ENCODE results near the gene FARS2. TPM values are rescaled to one million over a fixed set of nuclear protein-coding genes. Genes with fewer than 3 reads are reported as not detected.

Gene FARS2
- total RNA-seq, 1 donor from 2014 or later = 10.0 TPM

DNA sequence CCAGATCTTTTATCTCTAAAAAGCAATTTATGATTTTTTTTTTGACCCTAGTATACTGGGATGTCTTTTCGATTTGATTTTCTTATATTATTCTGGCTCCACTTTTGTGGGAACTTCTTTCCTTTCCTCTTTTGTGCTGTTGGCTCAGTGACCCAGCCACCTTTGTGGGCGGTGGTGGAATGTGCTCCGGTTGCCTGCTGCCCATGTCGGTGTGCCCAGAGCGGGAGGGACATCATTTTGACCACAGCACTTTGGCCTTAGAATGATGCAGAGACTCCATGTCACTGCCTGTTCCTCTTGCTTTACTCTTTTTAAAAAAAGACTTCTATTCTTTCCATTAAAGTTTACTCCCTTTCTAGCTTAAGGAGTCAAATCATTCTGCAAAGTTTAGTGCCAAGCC, 198.0 kb downstream of the FARS2 start:
- ATAC-seq = no peak
- no peak for DNase-seq (ENCODE audit: low spot score)

DNA sequence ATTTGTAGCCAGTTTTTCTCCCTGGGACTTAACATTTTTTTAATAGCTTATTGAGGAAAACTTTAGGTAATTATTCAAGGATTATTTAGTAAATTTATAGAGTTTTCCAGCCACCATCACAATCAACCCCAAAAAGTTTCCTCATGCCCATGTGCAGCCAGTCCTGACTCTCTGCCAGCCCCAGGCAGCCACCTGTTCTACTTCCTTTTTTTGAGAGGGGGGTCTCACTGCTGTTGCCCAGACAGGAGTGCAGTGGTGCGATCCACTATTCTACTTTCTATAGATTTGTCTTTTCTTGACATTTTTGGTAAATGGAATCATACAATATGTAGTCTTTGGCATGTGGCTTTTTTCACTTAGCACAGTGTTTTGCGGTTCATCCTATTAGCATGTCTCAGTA, 200.1 kb downstream of the FARS2 start:
- no peak for ATAC-seq

GRCh38 chr6:5462856-5463255, 201.5 kb downstream of the FARS2 start:
- DNase-seq (ENCODE audit: low spot score) = no peak
- ATAC-seq = no peak

More for the DNA sequence above, 200.1 kb downstream of the FARS2 start:
- DNase-seq (ENCODE audit: low spot score) = no peak

GRCh38 chr6:5463690-5464089, 202.4 kb downstream of the FARS2 start:
- DNase-seq (ENCODE audit: low spot score) = no peak
- ATAC-seq = no peak

DNA sequence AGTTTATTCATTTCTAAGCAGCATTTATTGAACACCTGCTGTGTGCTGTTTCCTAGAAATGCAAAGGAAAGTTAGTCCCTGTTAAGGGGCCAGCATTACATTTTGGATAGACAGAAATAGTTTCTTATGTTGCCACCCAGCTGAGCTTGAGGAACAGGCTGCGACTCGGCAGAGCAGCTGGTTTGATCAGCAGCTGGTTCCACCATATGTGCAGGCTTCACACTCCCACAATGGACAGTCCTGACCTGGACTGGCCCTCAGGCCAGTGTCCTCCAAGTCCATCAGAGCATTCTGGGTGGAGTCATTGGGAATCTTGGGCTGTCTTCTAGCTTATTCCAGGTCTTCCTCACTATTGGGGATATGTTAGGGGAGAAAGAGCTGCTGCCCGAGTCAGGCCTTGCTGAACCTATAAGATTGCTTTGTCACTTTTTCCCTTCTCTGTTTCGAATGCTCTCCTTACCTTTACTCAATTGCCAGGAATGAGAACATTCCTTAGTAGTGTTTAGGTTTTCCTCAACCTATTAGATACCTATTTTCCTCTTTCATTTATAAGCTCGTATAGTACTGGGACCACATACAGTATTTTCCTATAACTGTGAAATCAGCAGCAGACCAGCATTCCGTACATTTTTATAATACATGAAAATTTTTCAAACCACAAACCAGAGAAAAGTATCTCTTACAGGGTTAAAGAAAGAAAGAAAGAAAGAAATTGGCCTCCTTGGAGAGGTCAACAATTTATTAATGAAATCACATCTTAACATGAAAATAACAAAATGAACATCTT, 203.0 kb downstream of the FARS2 start:
- DNase-seq (ENCODE audit: low spot score) (no peak), ATAC-seq (no peak)

DNA sequence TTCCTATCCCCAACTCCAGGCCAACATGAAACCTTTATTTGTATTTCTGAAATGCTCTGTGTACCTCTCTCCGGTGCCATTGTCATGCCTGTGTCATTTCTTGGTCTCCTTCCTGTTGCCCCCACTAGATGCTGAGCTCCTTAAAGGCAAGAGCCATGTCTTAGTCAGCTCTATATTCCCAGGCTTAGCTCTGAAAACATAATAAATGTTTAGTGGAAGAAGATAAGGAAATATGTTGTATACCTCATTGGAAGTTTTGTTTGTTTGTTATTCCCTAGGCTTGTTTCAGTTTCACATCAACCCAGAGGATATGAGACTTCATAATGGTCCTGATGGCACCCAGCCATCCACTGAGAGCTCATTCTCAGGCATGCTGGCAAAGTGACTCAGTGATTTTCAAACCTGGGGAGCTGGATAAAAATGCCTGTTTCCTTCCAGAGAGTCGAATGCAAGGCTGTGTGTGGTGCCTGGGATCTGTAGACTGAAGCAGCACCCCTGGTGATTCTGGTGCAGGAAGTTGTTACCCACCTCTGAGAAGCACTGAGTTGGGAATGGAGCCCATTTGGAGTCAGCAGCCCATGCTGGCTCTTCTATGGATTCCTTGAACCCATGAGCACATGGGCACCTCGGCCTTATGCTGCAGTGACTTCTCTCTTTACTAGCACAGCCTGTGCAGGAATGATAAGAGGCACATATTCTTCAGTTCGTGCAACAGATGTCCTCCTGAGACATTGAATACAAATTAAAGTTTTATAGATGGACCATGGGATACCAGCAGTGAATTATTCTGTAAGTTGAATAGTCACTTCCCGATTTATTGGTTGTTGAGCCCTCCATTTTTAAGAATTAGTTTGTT, 205.2 kb downstream of the FARS2 start:
- no peak for DNase-seq (ENCODE audit: low spot score)
- no peak for ATAC-seq

DNA sequence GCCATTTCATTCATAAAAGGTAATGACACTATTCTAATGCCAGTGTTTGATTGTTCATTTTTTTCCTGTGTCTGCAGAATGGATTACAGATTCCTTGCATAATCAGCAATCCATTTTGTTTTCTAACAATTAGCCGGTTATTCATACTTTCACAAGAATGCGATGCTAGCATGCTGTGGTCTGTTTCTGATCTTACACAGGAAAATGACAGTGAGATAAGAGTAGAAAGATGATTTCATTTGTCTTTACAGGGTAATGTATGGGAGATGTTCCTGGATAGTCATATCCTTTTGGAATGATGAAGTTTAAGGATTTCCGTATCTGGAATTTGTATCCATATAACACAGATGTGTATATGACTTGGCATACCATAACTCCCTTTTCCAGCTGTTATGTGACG, 207.3 kb downstream of the FARS2 start:
- ATAC-seq (no peak), DNase-seq (ENCODE audit: low spot score) (no peak)

GRCh38 chr6:5469101-5469846, 208.0 kb downstream of the FARS2 start:
- ATAC-seq = no peak
- no peak for DNase-seq (ENCODE audit: low spot score)

DNA sequence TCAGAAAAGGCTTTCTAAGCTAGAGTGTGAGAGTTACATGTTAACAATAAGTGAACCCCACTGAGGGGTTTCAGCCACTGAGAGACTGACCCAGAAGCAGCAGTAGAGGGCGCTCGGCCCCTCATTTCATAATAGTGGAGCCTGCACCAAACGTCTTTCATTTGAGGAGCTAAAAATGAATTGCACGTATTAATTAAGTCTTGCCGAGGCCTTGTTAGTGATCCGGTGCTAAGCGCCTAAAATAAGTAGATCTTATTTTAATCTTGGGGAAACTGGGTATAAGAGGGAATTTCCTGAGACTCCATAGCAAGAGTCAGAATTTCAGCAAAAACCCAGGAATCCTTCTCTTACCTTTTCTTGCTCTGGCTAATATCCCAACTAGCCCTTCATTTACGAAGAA, 209.7 kb downstream of the FARS2 start:
- DNase-seq (ENCODE audit: low spot score) (no peak), ATAC-seq (peak; percentile 82)

DNA sequence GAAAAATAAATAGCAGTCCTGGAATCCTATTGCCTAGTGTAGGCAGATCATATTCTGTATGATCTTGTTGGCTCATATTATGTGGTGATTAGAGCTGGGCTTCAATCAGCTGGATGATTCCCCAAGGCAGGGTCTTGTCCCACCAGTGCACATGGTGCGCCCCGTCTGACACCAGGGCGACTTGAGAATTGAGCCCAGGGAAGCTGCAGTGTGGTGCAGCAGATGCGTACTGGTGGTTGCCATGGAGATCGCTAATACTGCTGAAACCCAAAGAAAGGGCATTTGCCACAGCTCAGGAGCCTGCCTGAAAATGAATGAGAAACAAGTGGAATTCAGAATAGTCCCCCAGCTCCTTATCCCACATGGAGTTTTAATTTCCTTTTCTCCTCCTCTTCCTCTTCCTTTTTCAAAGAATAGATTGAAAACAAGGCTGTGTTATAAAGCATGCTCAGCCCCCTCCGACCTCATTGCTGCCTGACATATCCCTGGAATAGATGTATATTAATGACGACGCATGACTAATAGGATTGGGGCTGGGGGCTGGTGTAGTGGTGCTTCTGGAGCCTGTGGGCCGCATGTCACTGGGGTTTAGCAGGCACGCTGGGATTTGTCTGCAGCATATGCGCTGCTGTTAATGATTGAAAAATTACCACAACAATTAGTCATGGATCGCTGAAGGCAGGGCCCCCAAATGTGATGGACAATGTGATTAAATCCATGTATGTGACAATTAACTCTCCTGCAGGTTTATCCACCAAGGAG, 210.5 kb downstream of the FARS2 start:
- ATAC-seq (no peak), DNase-seq (ENCODE audit: low spot score) (no peak)

GRCh38 chr6:5472571-5472970, 211.3 kb downstream of the FARS2 start:
- DNase-seq (ENCODE audit: low spot score) (no peak), ATAC-seq (no peak)

- ATAC-seq (no peak), DNase-seq (ENCODE audit: low spot score) (no peak)
These were observed 214.5 kb downstream of the FARS2 start for GRCh38 chr6:5475779-5476178.

DNA sequence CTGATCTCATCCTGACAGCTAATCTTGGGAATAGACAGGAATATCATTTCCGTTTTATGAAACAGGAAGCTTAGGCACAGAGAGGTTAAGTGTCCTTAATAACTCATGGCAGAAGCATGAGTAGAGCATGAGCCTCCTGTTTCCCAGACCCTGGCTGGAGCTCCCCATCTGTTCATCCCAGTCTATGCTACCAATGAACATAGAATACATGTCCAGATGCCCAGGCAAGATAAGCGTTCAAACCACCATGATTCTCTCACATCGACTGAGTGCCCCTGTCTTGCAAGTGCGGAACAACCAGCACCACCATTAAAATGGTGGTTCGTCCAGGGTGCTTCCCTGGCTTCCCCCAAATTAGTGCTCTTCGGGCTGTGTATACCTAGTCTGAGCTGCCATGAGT, 217.1 kb downstream of the FARS2 start:
- DNase-seq (ENCODE audit: low spot score) (no peak), ATAC-seq (no peak)

DNA sequence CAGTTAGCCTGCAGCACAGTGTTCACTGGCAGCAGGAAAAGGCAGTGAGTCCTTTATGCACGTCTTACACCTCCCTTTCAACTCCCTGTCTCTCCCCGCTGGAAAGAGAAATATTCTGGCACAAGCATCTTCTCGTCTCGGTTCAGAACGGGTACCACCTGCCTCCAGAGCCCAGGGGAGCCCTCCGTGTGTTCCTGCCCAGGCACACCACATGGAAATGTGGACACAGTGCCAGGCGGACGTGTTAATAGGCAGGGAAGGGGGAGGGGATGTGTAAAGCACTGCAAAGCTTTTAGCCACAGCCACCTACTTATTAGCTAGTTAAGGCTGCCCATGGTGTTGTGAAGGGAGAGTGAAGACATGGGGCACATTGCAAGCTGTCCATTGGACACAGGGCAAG, 219.7 kb downstream of the FARS2 start:
- DNase-seq (ENCODE audit: low spot score) (no peak), ATAC-seq (no peak)

GRCh38 chr6:5481750-5482149, 220.4 kb downstream of the FARS2 start:
- ATAC-seq (no peak), DNase-seq (ENCODE audit: low spot score) (no peak)

GRCh38 chr6:5482619-5483018, 221.3 kb downstream of the FARS2 start:
- DNase-seq (ENCODE audit: low spot score) (no peak), ATAC-seq (no peak)

DNA sequence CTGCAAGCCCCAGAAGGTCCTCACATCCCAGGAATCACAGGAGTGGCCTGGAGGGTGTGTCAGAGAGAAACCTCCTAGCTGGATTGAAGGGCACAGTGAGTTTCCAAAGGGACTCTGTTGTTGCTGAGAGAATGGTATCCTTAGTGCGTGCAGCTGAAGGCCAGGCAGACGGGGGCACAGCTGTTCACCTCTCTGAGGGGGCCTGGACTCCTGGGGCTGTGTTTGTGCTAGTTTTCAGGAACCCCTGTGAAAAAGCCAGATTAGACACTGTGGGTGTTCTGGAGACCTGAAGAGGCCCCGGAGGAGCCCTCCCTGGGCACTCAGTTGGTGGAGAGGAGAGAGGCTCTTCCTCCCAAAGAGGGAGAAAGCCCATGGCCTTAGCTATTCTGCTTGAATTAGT, 223.4 kb downstream of the FARS2 start:
- ATAC-seq = no peak
- no peak for DNase-seq (ENCODE audit: low spot score)

GRCh38 chr6:5486214-5486613, 224.9 kb downstream of the FARS2 start:
- DNase-seq (ENCODE audit: low spot score) = no peak
- ATAC-seq = no peak

GRCh38 chr6:5490501-5491069, 229.3 kb downstream of the FARS2 start:
- no peak for DNase-seq (ENCODE audit: low spot score)
- ATAC-seq = no peak

DNA sequence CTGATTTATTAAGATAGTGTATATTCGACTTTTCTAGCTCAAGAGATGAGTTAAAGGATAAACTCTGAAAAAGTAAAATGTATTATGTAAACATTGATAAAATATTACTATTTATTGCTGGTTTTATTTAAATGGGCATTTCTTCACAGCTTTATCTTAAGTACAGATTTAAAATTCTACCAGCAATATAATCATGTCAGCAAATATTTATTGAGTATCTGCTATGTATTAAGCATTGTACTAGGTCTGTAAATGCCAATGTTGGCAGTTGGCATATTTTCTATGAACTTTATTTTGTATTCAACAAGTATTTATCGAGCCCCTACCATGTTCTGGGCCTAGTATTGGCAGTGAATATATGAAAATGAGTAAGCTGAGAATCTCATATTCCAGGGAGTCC, 231.0 kb downstream of the FARS2 start:
- DNase-seq (ENCODE audit: low spot score) (no peak), ATAC-seq (no peak)

Data from left lobe of liver (tissue), 2 donors.